ENCODE data around the gene PTPRCAP. TPM values are rescaled to one million over a fixed set of nuclear protein-coding genes. Genes with fewer than 3 reads are reported as not detected.

Gene PTPRCAP
- total and polyA plus RNA-seq, 4 donors, result 2.9 to 6.2 (median 4.5) TPM

- no peak overlapping the region for H3K27ac ChIP-seq (ENCODE audit: low read depth in 1 of 2, low read length in 2 of 2)
- 95% methylated on average over 24 of the region's 24 CpGs for WGBS
- DNase-seq (ENCODE audit: low spot score), result no peak
- no peak overlapping the region for H3K9ac ChIP-seq (ENCODE audit: low read depth in 1 of 2, low read length in 2 of 2)
- no peaks in the 10 kb centered on the region for H3K9me3 ChIP-seq (ENCODE audit: control insufficient read depth in 4 of 4, low read length in 3 of 4)
- H3K4me1 ChIP-seq (ENCODE audit: control insufficient read depth in 4 of 4, insufficient read depth in 4 of 4, low read length in 3 of 4), result peaks cover 3 to 19% (median 12%) of the 10 kb centered on the region in 4 donors
- H3K36me3 ChIP-seq (ENCODE audit: control insufficient read depth in 4 of 4, insufficient read depth in 3 of 4, low read depth in 1 of 4, low read length in 3 of 4), result peaks cover 3 to 39% (median 8%) of the 10 kb centered on the region in 4 donors
- no peak overlapping the region for H3K4me3 ChIP-seq (ENCODE audit: low read depth in 1 of 3, low read length in 3 of 3)
- TF ChIP-seq FOXA1 (IDR thresholded peaks at IDR 0.05), result no peak
- no peak for TF ChIP-seq CTCF (IDR thresholded peaks at IDR 0.05; ENCODE audit: low read depth, low read length, missing input control)
- no peak for TF ChIP-seq EGR1 (IDR thresholded peaks at IDR 0.05; ENCODE audit: low read depth in 2 of 2)
- TF ChIP-seq ATF3 (IDR thresholded peaks at IDR 0.05), result no peak
- no peak for TF ChIP-seq JUND (IDR thresholded peaks at IDR 0.05)
- no peak for TF ChIP-seq ZBTB33 (IDR thresholded peaks at IDR 0.05)
- no peak for TF ChIP-seq HNF4G (IDR thresholded peaks at IDR 0.05)
- no peak for TF ChIP-seq RAD21 (IDR thresholded peaks at IDR 0.05)
- TF ChIP-seq NR2F2 (IDR thresholded peaks at IDR 0.05), result no peak
- no peak for TF ChIP-seq MAX (IDR thresholded peaks at IDR 0.05)
- TF ChIP-seq SP1 (IDR thresholded peaks at IDR 0.05), result no peak
- TF ChIP-seq HNF4A (conservative IDR thresholded peaks at IDR 0.05), result no peak
- no peak for TF ChIP-seq TAF1 (conservative IDR thresholded peaks at IDR 0.05)
- no peak for TF ChIP-seq FOXA2 (IDR thresholded peaks at IDR 0.05)
- TF ChIP-seq REST (IDR thresholded peaks at IDR 0.05), result no peak
- no peak for TF ChIP-seq YY1 (IDR thresholded peaks at IDR 0.05)
- no peak for TF ChIP-seq GABPA (IDR thresholded peaks at IDR 0.05 in 1 of 2, conservative IDR thresholded peaks at IDR 0.05 in 1 of 2)
- no peak for TF ChIP-seq RXRA (IDR thresholded peaks at IDR 0.05)
- no peaks in the 10 kb centered on the region for H3K27me3 ChIP-seq (ENCODE audit: control insufficient read depth in 4 of 4, insufficient read depth in 4 of 4, low read length in 3 of 4)
Observed at GRCh38 chr11:67431346-67432249, 5.9 kb downstream of the PTPRCAP start.

Measured in liver (tissue), 9 donors.